WERI-Rb-1 (cell line): ENCODE data around the gene C14orf180.
A peak's percentile ranks its signal among the peaks of the same experiment; 100 is the strongest.

ENCODE experiments used
- DNase-seq: peaks from one replicate; pipeline ENCODE4 v3.0.0-alpha.2; 2020
- H3K27ac ChIP-seq: fragments of 250-450 bp; sonication (Bioruptor Pico); 2 replicates; pipeline ENCODE4 v1.5.1; 2020; ENCODE audit warnings: mild to moderate bottlenecking, moderate library complexity
- H3K27me3 ChIP-seq: fragments of 250-450 bp; sonication (Bioruptor Pico); 2 replicates; pipeline ENCODE4 v1.5.1; 2021; ENCODE audit warnings: mild to moderate bottlenecking, low read depth, moderate library complexity; ENCODE audit not compliant: insufficient read depth, severe bottlenecking
- H3K36me3 ChIP-seq: fragments of 250-450 bp; sonication (Bioruptor Pico); 2 replicates; pipeline ENCODE4 v1.5.1; 2020; ENCODE audit warnings: mild to moderate bottlenecking, moderate library complexity
- H3K4me3 ChIP-seq: 2 replicates; pipeline ENCODE4 v1.5.1; 2011; ENCODE audit warnings: low read depth, mild to moderate bottlenecking, control low read depth, low read length
- H3K9me3 ChIP-seq: fragments of 250-450 bp; sonication (Bioruptor Pico); 2 replicates; pipeline ENCODE4 v1.5.1; 2021; ENCODE audit warnings: mild to moderate bottlenecking, moderate library complexity; ENCODE audit not compliant: severe bottlenecking
- TF ChIP-seq, protein P1 (sequence below): IDR thresholded peaks from 2 replicates; pipeline ENCODE4 v1.5.1; 2011; ENCODE audit warnings: low read depth, mild to moderate bottlenecking, control low read depth, inconsistent platforms, low read length

The C14orf180 gene

DNA sequence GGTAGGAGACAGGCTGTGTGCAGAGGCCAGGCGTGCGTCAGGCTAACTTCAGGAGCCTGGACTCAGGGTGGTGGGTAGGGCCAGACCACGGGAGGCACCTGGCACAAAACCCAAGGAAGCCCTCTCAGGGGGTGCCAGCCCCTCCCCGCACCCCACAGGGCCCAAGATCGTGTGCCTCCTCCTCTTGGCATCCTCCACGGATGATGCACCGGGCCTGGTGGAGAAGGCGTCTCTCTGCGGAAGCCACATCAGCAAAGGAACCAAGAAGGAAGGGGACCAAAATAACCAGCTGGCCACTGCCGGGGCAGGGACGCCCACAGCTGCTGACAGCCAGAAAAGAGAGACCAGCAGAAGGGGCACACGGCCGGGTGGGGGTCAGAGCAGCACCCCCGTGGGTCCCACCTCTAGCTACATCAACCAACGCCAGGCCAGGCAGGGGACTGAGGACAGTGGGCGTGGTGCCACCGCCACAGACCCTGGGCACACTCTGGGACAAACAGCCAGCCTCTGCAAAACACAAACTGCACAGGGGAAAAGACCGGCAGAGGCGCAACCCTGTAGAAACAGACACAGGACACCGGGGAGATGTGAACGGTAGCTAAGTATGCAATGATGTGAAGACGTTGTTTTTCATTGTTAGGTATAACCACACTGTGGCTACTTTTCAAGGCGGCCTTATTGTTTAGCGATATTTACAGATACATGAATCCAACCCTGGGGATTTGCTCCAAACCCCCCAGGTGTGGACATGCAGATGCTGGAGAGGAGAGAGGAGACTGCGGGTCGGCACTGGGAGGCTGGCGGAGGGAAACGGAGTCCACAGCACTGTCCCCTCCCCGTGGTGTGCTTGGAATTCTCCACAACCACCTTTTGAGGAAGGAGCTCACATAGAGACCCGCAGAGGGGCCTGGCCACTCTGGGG is 26.1 kb upstream of the C14orf180 start:
- H3K27me3 ChIP-seq, result no peaks in the 10 kb centered on the region
- H3K27ac ChIP-seq, result no peak overlapping the region
- no peaks in the 10 kb centered on the region for H3K9me3 ChIP-seq
- DNase-seq, result peak; percentile 3
- no peaks in the 10 kb centered on the region for H3K36me3 ChIP-seq
- TF ChIP-seq, protein P1, sequence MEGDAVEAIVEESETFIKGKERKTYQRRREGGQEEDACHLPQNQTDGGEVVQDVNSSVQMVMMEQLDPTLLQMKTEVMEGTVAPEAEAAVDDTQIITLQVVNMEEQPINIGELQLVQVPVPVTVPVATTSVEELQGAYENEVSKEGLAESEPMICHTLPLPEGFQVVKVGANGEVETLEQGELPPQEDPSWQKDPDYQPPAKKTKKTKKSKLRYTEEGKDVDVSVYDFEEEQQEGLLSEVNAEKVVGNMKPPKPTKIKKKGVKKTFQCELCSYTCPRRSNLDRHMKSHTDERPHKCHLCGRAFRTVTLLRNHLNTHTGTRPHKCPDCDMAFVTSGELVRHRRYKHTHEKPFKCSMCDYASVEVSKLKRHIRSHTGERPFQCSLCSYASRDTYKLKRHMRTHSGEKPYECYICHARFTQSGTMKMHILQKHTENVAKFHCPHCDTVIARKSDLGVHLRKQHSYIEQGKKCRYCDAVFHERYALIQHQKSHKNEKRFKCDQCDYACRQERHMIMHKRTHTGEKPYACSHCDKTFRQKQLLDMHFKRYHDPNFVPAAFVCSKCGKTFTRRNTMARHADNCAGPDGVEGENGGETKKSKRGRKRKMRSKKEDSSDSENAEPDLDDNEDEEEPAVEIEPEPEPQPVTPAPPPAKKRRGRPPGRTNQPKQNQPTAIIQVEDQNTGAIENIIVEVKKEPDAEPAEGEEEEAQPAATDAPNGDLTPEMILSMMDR, result no peak
- no peak overlapping the region for H3K4me3 ChIP-seq

DNA sequence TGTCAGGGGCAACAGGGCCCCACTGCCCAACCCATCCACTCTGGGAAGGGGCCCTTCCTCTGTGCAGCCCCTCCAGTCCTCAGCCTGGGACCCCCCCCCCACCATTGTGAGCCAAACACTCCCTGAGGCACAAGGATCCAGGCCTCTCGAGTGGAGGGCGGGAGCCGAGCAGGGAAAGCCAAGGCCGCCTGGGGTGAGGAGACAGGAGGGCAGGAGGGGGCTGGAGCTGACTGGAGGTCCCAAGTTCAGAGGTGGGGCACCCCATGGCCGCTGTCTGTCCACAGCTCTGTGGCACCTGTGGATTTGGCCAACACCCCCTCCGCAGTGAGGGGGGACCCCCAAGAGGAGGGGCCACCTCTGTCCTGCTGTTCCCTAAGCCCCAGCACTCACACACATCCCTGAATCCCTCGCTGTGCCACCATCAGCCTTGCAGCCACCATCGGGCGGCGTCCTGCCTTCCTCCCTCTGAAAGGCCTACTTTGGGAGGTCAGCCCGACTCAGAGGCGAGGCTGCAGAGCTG is 25.4 kb upstream of the C14orf180 start:
- Histone ChIP-seq H3K4me3 (no peak overlapping the region), H3K27me3 (no peaks in the 10 kb centered on the region), H3K27ac (no peak overlapping the region), H3K9me3 (no peaks in the 10 kb centered on the region), H3K36me3 (no peaks in the 10 kb centered on the region)
- peak; percentile 5 for DNase-seq
- TF ChIP-seq, protein P1, result no peak

DNA sequence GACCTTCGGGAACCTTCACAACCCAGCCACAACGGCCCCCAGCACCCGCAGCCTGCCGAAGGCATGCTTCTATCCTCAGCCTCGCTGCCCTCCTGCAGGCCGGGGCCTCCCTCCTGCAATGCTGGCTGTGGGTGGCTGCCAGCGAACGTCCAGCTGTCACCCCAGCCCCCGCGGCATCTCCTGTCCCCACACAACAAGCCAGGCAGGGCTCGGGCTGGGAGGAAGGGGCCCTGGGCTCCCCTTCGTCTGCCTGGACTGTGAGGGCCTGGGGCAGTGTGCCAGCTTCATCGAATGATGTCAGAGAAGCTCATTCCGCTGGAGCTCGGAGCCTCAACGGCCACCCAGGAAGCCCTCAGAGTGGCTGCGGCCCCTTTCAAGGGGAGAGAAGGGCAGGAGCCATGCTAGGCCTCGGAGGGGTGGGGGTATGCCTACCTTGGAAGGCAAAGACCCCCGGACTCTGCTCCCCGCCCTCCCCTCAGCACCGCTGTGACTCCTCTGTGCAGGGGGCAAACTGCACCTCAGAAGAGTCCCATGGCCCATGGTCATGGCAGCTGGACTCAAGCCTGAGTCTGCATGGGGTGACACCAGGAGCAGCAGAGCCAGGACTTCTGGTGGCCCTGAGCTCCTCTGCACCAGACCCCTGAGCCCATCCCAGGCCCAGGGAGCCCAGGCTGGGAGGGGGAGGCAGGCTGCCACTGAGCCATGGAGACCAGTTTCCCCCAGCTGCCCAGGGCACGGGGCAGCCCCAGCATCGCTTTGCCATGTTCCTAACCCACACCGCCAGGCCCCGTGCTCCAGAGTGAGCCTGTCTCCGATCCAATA is 24.7 kb upstream of the C14orf180 start:
- Histone ChIP-seq H3K4me3 (no peak overlapping the region), H3K9me3 (no peaks in the 10 kb centered on the region), H3K36me3 (no peaks in the 10 kb centered on the region), H3K27me3 (no peaks in the 10 kb centered on the region), H3K27ac (no peak overlapping the region)
- TF ChIP-seq, protein P1, result no peak
- peak; percentile 8 for DNase-seq

DNA sequence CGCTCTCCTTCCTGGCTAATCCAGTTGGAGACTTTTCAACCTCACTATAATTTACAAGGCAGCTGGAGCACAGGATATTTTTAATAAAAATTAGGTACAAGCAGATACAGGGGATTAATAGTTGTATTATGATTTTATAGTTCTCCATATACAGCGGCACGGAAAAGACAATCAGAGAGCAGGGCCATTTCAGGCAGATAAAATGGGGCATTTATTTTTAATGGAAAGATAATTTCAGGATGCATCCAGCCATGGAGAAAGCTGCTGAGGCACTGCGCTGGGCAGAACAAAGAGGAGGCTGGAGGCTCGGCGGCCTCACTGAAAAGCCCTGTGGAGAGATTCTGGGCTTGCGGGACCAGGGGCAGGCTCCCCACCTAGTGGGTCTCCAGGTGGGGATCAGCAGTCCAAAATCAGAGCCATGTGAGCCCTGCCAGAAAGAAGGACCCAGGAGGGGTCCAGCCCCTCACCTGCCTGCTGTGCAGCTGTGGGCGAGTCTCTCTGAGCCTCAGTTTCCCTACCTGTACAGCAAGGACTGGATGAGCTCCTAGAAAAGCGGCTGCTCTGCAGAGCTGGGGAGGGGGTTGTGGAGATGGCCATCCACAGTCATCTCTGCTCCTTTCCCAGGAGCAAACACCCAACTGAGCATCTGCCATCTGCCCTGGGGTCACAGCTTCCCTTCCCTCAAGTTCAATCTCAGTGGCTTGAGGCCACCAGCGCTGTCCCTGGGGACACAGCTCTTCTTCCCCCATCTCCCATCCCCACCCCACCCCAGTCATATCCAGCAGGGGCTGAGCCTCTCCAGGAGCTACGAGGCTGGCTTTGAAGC is 23.9 kb upstream of the C14orf180 start:
- Histone ChIP-seq H3K36me3 (no peaks in the 10 kb centered on the region), H3K27me3 (no peaks in the 10 kb centered on the region), H3K9me3 (no peaks in the 10 kb centered on the region), H3K4me3 (no peak overlapping the region), H3K27ac (no peak overlapping the region)
- DNase-seq, result peak; percentile 2
- TF ChIP-seq, protein P1, result no peak

DNA sequence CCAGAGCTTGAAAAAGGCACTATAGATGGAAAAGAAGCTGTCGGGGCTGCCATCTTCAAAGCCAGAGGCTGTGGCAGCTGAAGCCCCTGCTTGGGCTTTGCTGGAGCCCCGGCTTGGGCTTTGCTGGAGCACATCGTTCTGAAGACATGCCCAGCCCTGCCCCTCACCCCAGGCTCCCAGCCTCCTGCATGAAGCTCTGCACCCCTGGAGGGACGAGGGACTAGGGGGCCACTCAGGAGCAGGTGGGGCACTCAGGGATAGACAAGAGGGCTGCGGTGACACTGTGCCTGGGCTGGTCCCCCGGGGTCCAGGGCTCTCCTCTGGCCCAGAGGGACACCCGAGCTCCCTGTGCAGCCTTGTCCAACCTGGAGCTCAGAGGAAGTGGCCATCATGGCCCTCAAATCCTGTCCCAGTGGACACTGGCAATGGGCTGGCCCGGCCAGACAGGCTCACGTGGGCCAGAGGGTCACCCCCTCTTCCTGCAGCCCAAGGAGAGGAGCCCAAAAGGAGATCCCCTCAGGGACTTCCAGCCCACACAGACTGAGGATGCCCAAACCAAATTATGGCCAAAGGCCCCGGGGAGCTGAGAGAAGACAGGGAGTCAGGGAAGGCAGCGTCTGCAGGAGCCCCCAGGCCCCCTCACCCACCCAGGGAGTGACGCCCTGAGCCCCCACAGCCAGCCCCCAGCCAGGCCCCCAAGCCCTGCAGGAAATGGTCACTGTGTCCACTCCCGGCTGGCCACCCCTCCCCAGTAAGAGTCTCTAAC is 23.1 kb upstream of the C14orf180 start:
- TF ChIP-seq, protein P1, result no peak
- H3K4me3 ChIP-seq, result no peak overlapping the region
- H3K27me3 ChIP-seq, result no peaks in the 10 kb centered on the region
- H3K36me3 ChIP-seq, result no peaks in the 10 kb centered on the region
- peak; percentile 3 for DNase-seq
- H3K27ac ChIP-seq, result no peak overlapping the region
- H3K9me3 ChIP-seq, result no peaks in the 10 kb centered on the region
